ENCODE results near the gene SBF2. TPM values are rescaled to one million over a fixed set of nuclear protein-coding genes. Genes with fewer than 3 reads are reported as not detected.
"Not testable (repeated sequence)": the region's sequence is repeated elsewhere in the genome, so short reads cannot be mapped to it uniquely, and the experiment has no call there.

Gene SBF2
- polyA plus RNA-seq, 2 donors = 8.5 to 12.1 TPM

DNA sequence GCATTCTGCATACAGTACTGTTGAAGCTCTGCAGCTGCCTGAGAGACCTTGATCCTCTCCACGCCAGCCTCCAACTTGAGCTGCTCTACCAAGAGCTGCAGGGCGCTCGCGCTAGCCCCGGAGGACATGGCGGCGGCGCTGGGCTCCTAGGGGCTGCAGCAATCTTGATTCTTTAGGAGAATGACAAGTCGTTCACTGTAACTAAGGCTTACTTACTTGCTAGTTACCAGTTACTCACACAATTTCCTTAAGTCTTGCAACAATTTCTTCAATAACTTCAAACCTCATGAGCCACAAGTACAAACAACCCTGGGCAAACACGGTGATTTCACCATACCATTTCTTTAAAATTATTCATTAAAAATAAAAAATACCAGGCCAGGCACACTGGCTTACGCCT lies 21.9 kb downstream of the SBF2 start:
- Histone ChIP-seq H3K4me1 (ENCODE audit: control insufficient read depth in 2 of 2, insufficient read depth in 2 of 2, low read length in 1 of 2) (no peaks in the 10 kb centered on the region), H3K27ac (ENCODE audit: low read depth in 2 of 2, low read length in 1 of 2) (no peak overlapping the region), H3K9me3 (ENCODE audit: control insufficient read depth in 2 of 2, insufficient read depth in 1 of 2, low read depth in 1 of 2, low read length in 1 of 2) (no peaks in the 10 kb centered on the region), H3K36me3 (ENCODE audit: control insufficient read depth in 2 of 2, insufficient read depth in 2 of 2, low read length in 1 of 2) (no peaks in the 10 kb centered on the region), H3K4me3 (ENCODE audit: low read depth in 1 of 2, low read length in 2 of 2) (no peak overlapping the region), H3K27me3 (ENCODE audit: control insufficient read depth in 1 of 2, insufficient read depth in 2 of 2, low read length in 2 of 2) (no peaks in the 10 kb centered on the region)
- WGBS, 2 donors = 96 to 97% methylated on average over 7 to 11 of the region's 11 CpGs

DNA sequence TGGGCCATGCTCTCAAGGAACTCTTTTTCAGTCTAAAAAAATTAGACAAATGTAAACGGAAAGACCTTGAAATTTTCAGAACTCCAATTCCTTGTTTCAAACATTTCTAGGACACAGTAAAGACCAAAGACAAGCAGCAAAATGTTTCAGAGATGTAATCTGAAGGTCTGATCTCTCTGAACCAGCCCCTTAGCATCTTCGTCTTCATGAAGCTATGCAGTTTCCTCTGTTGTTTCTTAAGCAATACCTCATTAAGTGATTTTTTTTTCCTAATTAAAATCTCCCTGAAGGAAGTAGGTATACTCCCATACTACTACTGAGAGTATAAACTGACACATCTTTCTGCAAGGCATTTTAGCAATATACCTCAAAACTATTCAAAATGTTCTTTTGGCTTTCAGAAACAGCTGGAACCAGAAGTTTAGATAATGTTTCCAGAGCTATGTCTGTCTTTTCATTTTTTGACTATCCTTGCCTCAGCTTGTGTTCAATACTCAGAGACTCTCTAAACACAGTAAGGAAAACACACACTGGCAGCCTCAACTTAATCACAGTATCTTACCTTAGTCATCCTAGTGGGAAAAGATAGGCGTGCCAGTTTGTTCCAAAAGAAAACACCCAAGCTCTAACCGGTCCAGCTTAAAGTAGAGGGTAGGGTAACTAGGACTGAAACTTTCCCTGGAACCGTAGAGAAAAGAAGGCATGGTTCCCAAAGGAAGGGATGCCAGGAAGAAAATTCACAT lies 25.1 kb downstream of the SBF2 start:
- Histone ChIP-seq H3K4me1 (ENCODE audit: control insufficient read depth in 2 of 2, insufficient read depth in 2 of 2, low read length in 1 of 2) (no peaks in the 10 kb centered on the region), H3K27ac (ENCODE audit: low read depth in 2 of 2, low read length in 1 of 2) (no peak overlapping the region), H3K9me3 (ENCODE audit: control insufficient read depth in 2 of 2, insufficient read depth in 1 of 2, low read depth in 1 of 2, low read length in 1 of 2) (no peaks in the 10 kb centered on the region), H3K27me3 (ENCODE audit: control insufficient read depth in 1 of 2, insufficient read depth in 2 of 2, low read length in 2 of 2) (no peaks in the 10 kb centered on the region), H3K36me3 (ENCODE audit: control insufficient read depth in 2 of 2, insufficient read depth in 2 of 2, low read length in 1 of 2) (no peaks in the 10 kb centered on the region), H3K4me3 (ENCODE audit: low read depth in 1 of 2, low read length in 2 of 2) (no peak overlapping the region)
- whole genome bisulfite sequencing, 2 donors = 65 to 81% methylated on average over 5 of the region's 5 CpGs

DNA sequence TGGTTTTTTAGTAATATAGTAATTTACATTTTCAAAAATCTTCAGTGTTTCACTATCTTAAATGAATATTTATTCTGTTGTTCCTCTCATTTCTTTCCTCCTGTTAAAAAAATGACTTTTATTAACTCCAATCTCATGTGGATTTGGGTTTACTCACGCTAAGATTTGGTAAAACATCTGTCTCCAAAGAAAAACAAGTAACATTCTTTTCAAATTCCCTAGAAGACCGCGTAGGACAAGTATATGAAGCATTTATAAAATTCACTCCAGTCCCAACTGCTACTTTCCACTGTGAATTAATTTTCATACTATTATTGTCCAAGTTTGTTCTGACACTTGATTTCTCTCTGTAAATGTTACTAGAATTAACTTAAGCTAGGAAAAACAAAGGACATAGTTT lies 26.2 kb downstream of the SBF2 start:
- Histone ChIP-seq H3K4me1 (ENCODE audit: control insufficient read depth in 2 of 2, insufficient read depth in 2 of 2, low read length in 1 of 2) (no peaks in the 10 kb centered on the region), H3K27me3 (ENCODE audit: control insufficient read depth in 1 of 2, insufficient read depth in 2 of 2, low read length in 2 of 2) (no peaks in the 10 kb centered on the region), H3K4me3 (ENCODE audit: low read depth in 1 of 2, low read length in 2 of 2) (no peak overlapping the region), H3K9me3 (ENCODE audit: control insufficient read depth in 2 of 2, insufficient read depth in 1 of 2, low read depth in 1 of 2, low read length in 1 of 2) (no peaks in the 10 kb centered on the region), H3K36me3 (ENCODE audit: control insufficient read depth in 2 of 2, insufficient read depth in 2 of 2, low read length in 1 of 2) (no peaks in the 10 kb centered on the region), H3K27ac (ENCODE audit: low read depth in 2 of 2, low read length in 1 of 2) (no peak overlapping the region)
- WGBS, 2 donors = 85 to 89% methylated on average over 3 of the region's 3 CpGs

DNA sequence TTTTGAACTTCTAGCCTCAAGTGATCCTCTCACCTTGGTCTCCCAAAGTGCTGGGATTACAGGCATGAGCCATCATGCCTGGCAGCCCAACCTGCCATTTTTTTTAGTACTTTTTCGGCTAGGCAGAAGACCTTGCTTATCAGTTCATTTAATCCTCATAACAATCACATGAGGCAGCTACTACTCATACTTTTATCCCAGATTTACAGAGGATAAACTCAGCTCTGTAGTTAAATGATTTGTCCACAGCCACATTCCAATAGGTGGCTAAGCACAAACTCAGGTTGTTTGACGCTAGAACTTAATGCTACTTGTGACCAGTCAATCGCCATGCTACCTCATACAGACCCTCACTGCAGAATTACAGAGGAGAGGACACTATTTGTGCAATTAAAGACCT lies 28.1 kb downstream of the SBF2 start:
- Histone ChIP-seq H3K4me1 (ENCODE audit: control insufficient read depth in 2 of 2, insufficient read depth in 2 of 2, low read length in 1 of 2) (no peaks in the 10 kb centered on the region), H3K27ac (ENCODE audit: low read depth in 2 of 2, low read length in 1 of 2) (no peak overlapping the region)
- WGBS, 2 donors = 91 to 92% methylated on average over 3 of the region's 3 CpGs

DNA sequence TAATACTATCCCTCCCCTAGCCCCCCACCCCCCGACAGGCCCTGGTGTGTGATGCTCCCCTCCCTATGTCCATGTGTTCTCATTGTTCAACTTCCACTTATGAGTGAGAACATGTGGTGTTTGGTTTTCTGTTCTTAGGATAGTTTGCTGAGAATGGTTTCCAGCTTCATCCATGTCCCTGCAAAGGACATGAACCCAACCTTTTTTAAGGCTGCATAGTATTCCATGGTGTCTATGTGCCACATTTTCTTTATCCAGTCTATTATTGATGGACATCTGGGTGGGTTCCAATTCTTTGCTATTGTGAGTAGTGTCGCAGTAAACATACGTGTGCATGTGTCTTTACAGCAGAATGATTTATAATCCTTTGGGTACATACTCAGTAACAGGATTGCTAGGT lies 29.3 kb downstream of the SBF2 start:
- H3K27me3 ChIP-seq (ENCODE audit: control insufficient read depth in 1 of 2, insufficient read depth in 2 of 2, low read length in 2 of 2); H3K36me3 ChIP-seq (ENCODE audit: control insufficient read depth in 2 of 2, insufficient read depth in 2 of 2, low read length in 1 of 2); H3K4me3 ChIP-seq (ENCODE audit: low read depth in 1 of 2, low read length in 2 of 2); H3K4me1 ChIP-seq (ENCODE audit: control insufficient read depth in 2 of 2, insufficient read depth in 2 of 2, low read length in 1 of 2); H3K9me3 ChIP-seq (ENCODE audit: control insufficient read depth in 2 of 2, insufficient read depth in 1 of 2, low read depth in 1 of 2, low read length in 1 of 2); H3K27ac ChIP-seq (ENCODE audit: low read depth in 2 of 2, low read length in 1 of 2): not testable (repeated sequence)
- WGBS, 2 donors = 96 to 97% methylated on average over 3 of the region's 3 CpGs

More for the DNA sequence above, 28.1 kb downstream of the SBF2 start:
- Histone ChIP-seq H3K27me3 (ENCODE audit: control insufficient read depth in 1 of 2, insufficient read depth in 2 of 2, low read length in 2 of 2) (no peaks in the 10 kb centered on the region), H3K4me3 (ENCODE audit: low read depth in 1 of 2, low read length in 2 of 2) (no peak overlapping the region), H3K9me3 (ENCODE audit: control insufficient read depth in 2 of 2, insufficient read depth in 1 of 2, low read depth in 1 of 2, low read length in 1 of 2) (no peaks in the 10 kb centered on the region), H3K36me3 (ENCODE audit: control insufficient read depth in 2 of 2, insufficient read depth in 2 of 2, low read length in 1 of 2) (no peaks in the 10 kb centered on the region)

DNA sequence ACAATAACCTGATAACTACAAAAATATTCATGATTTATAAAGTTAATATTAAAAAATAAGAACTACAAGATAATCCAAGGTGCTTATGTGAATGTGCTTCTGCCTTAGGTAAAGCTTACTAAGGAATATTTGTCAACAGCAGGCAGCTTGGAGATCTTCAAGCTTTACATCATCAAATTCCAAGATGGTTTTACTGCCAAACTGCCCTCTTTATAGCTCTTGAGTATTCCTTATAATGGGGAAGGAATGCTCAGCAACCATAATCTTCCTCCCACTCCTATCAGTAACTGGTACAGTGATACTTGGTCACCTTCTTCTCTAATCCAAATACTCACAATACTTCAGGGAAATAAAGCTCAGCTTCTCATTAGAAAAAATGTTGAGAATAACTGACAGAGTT lies 30.1 kb downstream of the SBF2 start:
- Histone ChIP-seq H3K4me1 (ENCODE audit: control insufficient read depth in 2 of 2, insufficient read depth in 2 of 2, low read length in 1 of 2) (no peaks in the 10 kb centered on the region), H3K9me3 (ENCODE audit: control insufficient read depth in 2 of 2, insufficient read depth in 1 of 2, low read depth in 1 of 2, low read length in 1 of 2) (no peaks in the 10 kb centered on the region), H3K36me3 (ENCODE audit: control insufficient read depth in 2 of 2, insufficient read depth in 2 of 2, low read length in 1 of 2) (no peaks in the 10 kb centered on the region), H3K27me3 (ENCODE audit: control insufficient read depth in 1 of 2, insufficient read depth in 2 of 2, low read length in 2 of 2) (no peaks in the 10 kb centered on the region), H3K27ac (ENCODE audit: low read depth in 2 of 2, low read length in 1 of 2) (no peak overlapping the region), H3K4me3 (ENCODE audit: low read depth in 1 of 2, low read length in 2 of 2) (no peak overlapping the region)

DNA sequence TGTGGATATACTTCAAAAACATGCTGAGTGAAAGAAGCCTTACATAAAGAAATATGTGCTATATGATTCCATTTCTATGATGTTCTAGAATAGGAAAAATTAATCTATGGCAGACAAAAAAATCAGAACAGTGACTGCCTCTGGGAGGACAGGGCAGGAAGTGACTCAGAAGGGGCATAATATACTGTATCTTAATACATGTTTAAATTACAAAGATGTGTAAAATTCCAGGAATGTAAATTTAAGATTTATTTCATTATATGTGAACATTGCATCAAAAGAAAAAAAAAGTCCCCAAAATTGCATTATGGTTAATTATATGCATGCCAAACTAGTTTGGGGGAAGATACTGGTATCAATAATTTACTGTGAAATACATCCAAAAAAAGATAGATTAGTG lies 32.2 kb downstream of the SBF2 start:
- H3K36me3 ChIP-seq (ENCODE audit: control insufficient read depth in 2 of 2, insufficient read depth in 2 of 2, low read length in 1 of 2) = no peaks in the 10 kb centered on the region
- no peaks in the 10 kb centered on the region for H3K4me1 ChIP-seq (ENCODE audit: control insufficient read depth in 2 of 2, insufficient read depth in 2 of 2, low read length in 1 of 2)
- H3K4me3 ChIP-seq (ENCODE audit: low read depth in 1 of 2, low read length in 2 of 2) = no peak overlapping the region

DNA sequence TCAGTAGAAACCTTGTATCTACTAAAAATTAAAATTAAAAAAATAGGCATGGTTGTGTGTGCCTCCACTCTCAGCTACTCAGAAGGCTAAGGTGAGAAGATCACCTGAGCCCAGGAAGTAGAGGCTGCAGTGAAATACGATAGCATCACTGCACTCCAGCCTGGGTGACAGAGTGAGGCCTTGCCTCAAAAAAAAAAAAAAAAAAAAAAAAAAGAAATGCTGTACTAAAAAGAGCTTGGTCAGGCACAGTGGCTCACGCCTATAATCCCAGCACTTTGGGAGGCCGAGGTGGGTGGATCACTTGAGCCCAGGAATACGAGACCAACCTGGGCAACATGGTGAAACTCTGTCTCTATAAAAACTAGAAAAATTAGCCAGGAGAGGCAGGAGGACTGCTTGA lies 36.5 kb downstream of the SBF2 start:
- H3K4me3 ChIP-seq (ENCODE audit: low read depth in 1 of 2, low read length in 2 of 2) = no peak overlapping the region
- H3K9me3 ChIP-seq (ENCODE audit: control insufficient read depth in 2 of 2, insufficient read depth in 1 of 2, low read depth in 1 of 2, low read length in 1 of 2) = no peaks in the 10 kb centered on the region
- 89 to 93% methylated on average over 4 of the region's 4 CpGs for WGBS, 2 donors

More for the DNA sequence above, 32.2 kb downstream of the SBF2 start:
- H3K27ac ChIP-seq (ENCODE audit: low read depth in 2 of 2, low read length in 1 of 2) = no peak overlapping the region
- H3K27me3 ChIP-seq (ENCODE audit: control insufficient read depth in 1 of 2, insufficient read depth in 2 of 2, low read length in 2 of 2) = no peaks in the 10 kb centered on the region
- H3K9me3 ChIP-seq (ENCODE audit: control insufficient read depth in 2 of 2, insufficient read depth in 1 of 2, low read depth in 1 of 2, low read length in 1 of 2) = no peaks in the 10 kb centered on the region

DNA sequence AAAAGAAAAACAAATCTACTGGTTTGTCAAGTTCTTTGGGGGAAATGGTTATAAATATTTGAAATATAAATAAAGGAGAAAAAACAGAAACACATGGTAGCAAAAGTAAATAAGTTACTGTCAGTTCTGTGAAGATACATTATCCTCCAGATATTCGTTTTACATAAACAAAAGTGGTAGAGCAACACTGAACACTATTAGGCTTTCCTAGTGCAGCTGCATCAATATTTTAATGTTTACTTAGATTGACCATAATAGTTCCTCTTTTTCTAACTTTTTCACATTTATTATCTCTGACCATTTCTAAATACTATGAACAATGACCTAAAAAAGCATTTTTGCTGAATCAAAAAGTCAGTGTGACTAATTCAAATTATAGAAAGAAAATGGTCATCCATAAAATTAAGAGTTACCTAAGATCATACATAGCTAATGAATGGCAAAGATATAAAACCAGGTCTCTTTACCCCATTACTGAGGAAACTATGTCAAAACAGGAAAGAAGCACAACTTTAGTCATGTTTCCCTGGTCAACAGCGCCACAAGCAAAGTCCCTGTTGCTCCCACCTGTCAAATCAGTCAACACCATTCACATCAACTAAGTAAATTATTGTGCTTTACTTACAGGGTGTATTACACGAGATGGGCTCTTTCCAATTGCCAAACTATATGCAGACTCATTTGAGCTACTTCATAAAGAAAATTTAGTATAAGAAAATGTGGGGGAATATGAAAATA lies 38.5 kb downstream of the SBF2 start:
- no peaks in the 10 kb centered on the region for H3K36me3 ChIP-seq (ENCODE audit: control insufficient read depth in 2 of 2, insufficient read depth in 2 of 2, low read length in 1 of 2)
- no peaks in the 10 kb centered on the region for H3K27me3 ChIP-seq (ENCODE audit: control insufficient read depth in 1 of 2, insufficient read depth in 2 of 2, low read length in 2 of 2)
- H3K4me1 ChIP-seq (ENCODE audit: control insufficient read depth in 2 of 2, insufficient read depth in 2 of 2, low read length in 1 of 2) = no peaks in the 10 kb centered on the region
- H3K4me3 ChIP-seq (ENCODE audit: low read depth in 1 of 2, low read length in 2 of 2) = no peak overlapping the region
- 70 to 71% methylated on average over 3 of the region's 3 CpGs for WGBS, 2 donors
- no peak overlapping the region for H3K27ac ChIP-seq (ENCODE audit: low read depth in 2 of 2, low read length in 1 of 2)
- H3K9me3 ChIP-seq (ENCODE audit: control insufficient read depth in 2 of 2, insufficient read depth in 1 of 2, low read depth in 1 of 2, low read length in 1 of 2) = no peaks in the 10 kb centered on the region

More for the DNA sequence above, 36.5 kb downstream of the SBF2 start:
- Histone ChIP-seq H3K4me1 (ENCODE audit: control insufficient read depth in 2 of 2, insufficient read depth in 2 of 2, low read length in 1 of 2) (no peaks in the 10 kb centered on the region), H3K36me3 (ENCODE audit: control insufficient read depth in 2 of 2, insufficient read depth in 2 of 2, low read length in 1 of 2) (no peaks in the 10 kb centered on the region), H3K27ac (ENCODE audit: low read depth in 2 of 2, low read length in 1 of 2) (no peak overlapping the region), H3K27me3 (ENCODE audit: control insufficient read depth in 1 of 2, insufficient read depth in 2 of 2, low read length in 2 of 2) (no peaks in the 10 kb centered on the region)
